HepG2 (cell line): ENCODE results near the gene ABHD12. TPM values are rescaled to one million over a fixed set of nuclear protein-coding genes. Genes with fewer than 3 reads are reported as not detected.

Experiments used
- AKAP8 ChIP-seq: sonication (generic); formaldehyde crosslinking; IDR thresholded peaks from 2 replicates; pipeline ENCODE4 v1.5.1; 2020; ENCODE audit warnings: mild to moderate bottlenecking, missing genetic modification reagents
- ASH2L ChIP-seq: fragments of 300-600, 200-600 bp; sonication (generic); IDR thresholded peaks from 2 replicates; pipeline ENCODE4 v1.7.0; 2017; ENCODE audit warnings: low read depth, mild to moderate bottlenecking, moderate library complexity, mixed read lengths, low read length; ENCODE audit not compliant: insufficient read length
- DNMT1 ChIP-seq: sonication (generic); formaldehyde crosslinking; IDR thresholded peaks from 2 replicates; pipeline ENCODE4 v1.5.1; 2020; ENCODE audit warnings: mild to moderate bottlenecking, missing genetic modification reagents
- DNMT3B ChIP-seq: conservative IDR thresholded peaks from 2 replicates; pipeline ENCODE4 v1.6.1; 2016; ENCODE audit warnings: missing biosample characterization, control low read depth
- GATAD1 ChIP-seq: IDR thresholded peaks from 2 replicates; pipeline ENCODE4 v1.6.1; 2016; ENCODE audit warnings: missing genetic modification reagents, missing compliant biosample characterization
- HOXA9 ChIP-seq: sonication (generic); formaldehyde crosslinking; IDR thresholded peaks from 2 replicates; pipeline ENCODE4 v1.8.1; 2022; ENCODE audit warnings: missing genetic modification reagents, mild to moderate bottlenecking, moderate library complexity, borderline replicate concordance
- IRX3 ChIP-seq: sonication (generic); formaldehyde crosslinking; IDR thresholded peaks from 2 replicates; pipeline ENCODE4 v1.8.1; 2023; ENCODE audit warnings: mild to moderate bottlenecking, low read depth, missing genetic modification reagents, borderline replicate concordance
- MIER3 ChIP-seq: IDR thresholded peaks from 2 replicates; pipeline ENCODE4 v1.6.1; 2016; ENCODE audit warnings: missing compliant biosample characterization, borderline replicate concordance
- MXD4 ChIP-seq: IDR thresholded peaks from 2 replicates; pipeline ENCODE4 v1.6.1; 2016; ENCODE audit warnings: mild to moderate bottlenecking, missing biosample characterization, missing genetic modification reagents
- NR2F1 ChIP-seq, 2 experiments: fragments of 450-650 bp in 1 of 2; formaldehyde crosslinking in 1 of 2; IDR thresholded peaks; 2 replicates each; pipeline versions ENCODE4 v1.5.0 to v1.6.1; 2016 to 2020; ENCODE audit warnings: mild to moderate bottlenecking in 1 of 2, missing compliant biosample characterization in 1 of 2, missing genetic modification reagents in 1 of 2, moderate library complexity in 1 of 2
- PLRG1 ChIP-seq: fragments of 450-650 bp; conservative IDR thresholded peaks from 2 replicates; pipeline ENCODE4 v1.6.1; 2016
- RAD21 ChIP-seq: fragments of 450-650 bp; formaldehyde crosslinking; IDR thresholded peaks from 2 replicates; pipeline ENCODE4 v1.5.0; 2020; ENCODE audit warnings: mild to moderate bottlenecking
- RAD51 ChIP-seq: fragments of 450-650 bp; IDR thresholded peaks from 2 replicates; pipeline ENCODE4 v1.6.1; 2016; ENCODE audit warnings: borderline replicate concordance
- RFX1 ChIP-seq: fragments of 450-650 bp; IDR thresholded peaks from 2 replicates; pipeline ENCODE4 v1.6.1; 2017
- RFX3 ChIP-seq: IDR thresholded peaks from 2 replicates; pipeline ENCODE4 v1.6.1; 2016; ENCODE audit warnings: missing biosample characterization, missing genetic modification reagents
- SALL2 ChIP-seq: sonication (generic); formaldehyde crosslinking; IDR thresholded peaks from 2 replicates; pipeline ENCODE4 v1.8.1; 2023; ENCODE audit warnings: mild to moderate bottlenecking, missing genetic modification reagents, inconsistent platforms
- SKIL ChIP-seq: sonication (generic); formaldehyde crosslinking; IDR thresholded peaks from 2 replicates; pipeline ENCODE4 v1.8.0; 2022; ENCODE audit warnings: missing genetic modification reagents, mild to moderate bottlenecking, moderate library complexity, borderline replicate concordance
- ZNF382 ChIP-seq: sonication (generic); formaldehyde crosslinking; IDR thresholded peaks from 2 replicates; pipeline ENCODE4 v1.5.0; 2020; ENCODE audit warnings: missing genetic modification reagents, mild to moderate bottlenecking, borderline replicate concordance
- ZNF607 ChIP-seq: sonication (generic); formaldehyde crosslinking; IDR thresholded peaks from 2 replicates; pipeline ENCODE4 v1.5.1; 2020; ENCODE audit warnings: missing genetic modification reagents, mild to moderate bottlenecking, borderline replicate concordance
- ZNF737 ChIP-seq: sonication (generic); formaldehyde crosslinking; IDR thresholded peaks from 2 replicates; pipeline ENCODE4 v1.5.0; 2020; ENCODE audit warnings: missing genetic modification reagents, mild to moderate bottlenecking, borderline replicate concordance
- ZNF891 ChIP-seq: sonication (generic); formaldehyde crosslinking; IDR thresholded peaks from 2 replicates; pipeline ENCODE4 v1.5.0; 2020; ENCODE audit warnings: mild to moderate bottlenecking, missing genetic modification reagents
- polyA plus RNA-seq, 8 experiments: library from polyadenylated mRNA; depleted of rRNA in 3 of 8; stranded (reverse) in 7 of 8; unstranded in 1 of 8; fragments of >200 nt; fragmentation: Illumina TruSeq in 4 of 8; extraction: Trizol in 4 of 8; gene quantifications; 2 replicates each; pipeline versions ENCODE4 v1.2.1 to v1.2.3, GENCODE V29; 2011 to 2016; ENCODE audit warnings: low read depth in 4 of 8, missing spikeins in 1 of 8, mixed read lengths in 1 of 8; ENCODE audit not compliant: insufficient read depth in 1 of 8
- total RNA-seq, 5 experiments: library from RNA; depleted of rRNA; stranded (reverse); fragments of >200 nt; fragmentation: Illumina TruSeq; extraction: Trizol; gene quantifications; 2 replicates each; pipeline ENCODE4 v1.2.3, GENCODE V29; 2016; ENCODE audit warnings: low read depth in 1 of 5
- TF ChIP-seq, protein P1 (sequence below), 2 experiments: sonication (generic) in 1 of 2; formaldehyde crosslinking in 1 of 2; IDR thresholded peaks; 2 replicates each; pipeline versions ENCODE4 v1.4.0 to v1.6.1; 2018 to 2020; ENCODE audit warnings: missing genetic modification reagents in 2 of 2, borderline replicate concordance in 1 of 2, low read depth in 1 of 2, mild to moderate bottlenecking in 1 of 2, missing biosample characterization in 1 of 2
- TF ChIP-seq, protein P2 (sequence below): sonication (generic); formaldehyde crosslinking; IDR thresholded peaks from 2 replicates; pipeline ENCODE4 v1.4.0; 2020; ENCODE audit warnings: missing genetic modification reagents

Gene ABHD12
- total and polyA plus RNA-seq, 2 of the 13 experiments (the other 11 are each of a cell fraction or from before 2014, with no cell fraction given) = 23.5 to 72.1 TPM

GRCh38 chr20:25389858-25390537 lies 637 bp downstream of the ABHD12 start (continued):
- TF ChIP-seq, protein P1, sequence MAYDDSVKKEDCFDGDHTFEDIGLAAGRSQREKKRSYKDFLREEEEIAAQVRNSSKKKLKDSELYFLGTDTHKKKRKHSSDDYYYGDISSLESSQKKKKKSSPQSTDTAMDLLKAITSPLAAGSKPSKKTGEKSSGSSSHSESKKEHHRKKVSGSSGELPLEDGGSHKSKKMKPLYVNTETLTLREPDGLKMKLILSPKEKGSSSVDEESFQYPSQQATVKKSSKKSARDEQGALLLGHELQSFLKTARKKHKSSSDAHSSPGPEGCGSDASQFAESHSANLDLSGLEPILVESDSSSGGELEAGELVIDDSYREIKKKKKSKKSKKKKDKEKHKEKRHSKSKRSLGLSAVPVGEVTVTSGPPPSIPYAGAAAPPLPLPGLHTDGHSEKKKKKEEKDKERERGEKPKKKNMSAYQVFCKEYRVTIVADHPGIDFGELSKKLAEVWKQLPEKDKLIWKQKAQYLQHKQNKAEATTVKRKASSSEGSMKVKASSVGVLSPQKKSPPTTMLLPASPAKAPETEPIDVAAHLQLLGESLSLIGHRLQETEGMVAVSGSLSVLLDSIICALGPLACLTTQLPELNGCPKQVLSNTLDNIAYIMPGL (CRISPR knock-in tag; IDR thresholded peaks at IDR 0.05; ENCODE audit: borderline replicate concordance in 1 of 2, low read depth in 1 of 2) = peak in 1 of 2 experiments; percentile 78; a peak in 3 of 4 replicates
- TF ChIP-seq MIER3 (CRISPR knock-in tag) (no peak), DNMT3B (no peak), SKIL (peak; percentile 63; the same call in 1 of the 2 replicates), ZNF607 (CRISPR knock-in tag) (no peak), IRX3 (CRISPR knock-in tag) (peak; percentile 71), NR2F1 (CRISPR knock-in tag; IDR thresholded peaks at IDR 0.05) (peak in 1 of 2 experiments; percentile 30; a peak in 2 of 4 replicates), AKAP8 (CRISPR knock-in tag) (peak; percentile 67; the same call in 1 of the 2 replicates), ASH2L (peak; percentile 93), RAD51 (no peak), ZNF891 (CRISPR knock-in tag) (peak; percentile 97), RFX3 (CRISPR knock-in tag) (no peak), PLRG1 (no peak), GATAD1 (CRISPR knock-in tag) (no peak), ZNF382 (CRISPR knock-in tag) (no peak), RFX1 (no peak), DNMT1 (0 out of 2 replicates have a peak, but pooled peaks have one; percentile 34), MXD4 (CRISPR knock-in tag) (peak; percentile 60; the same call in 1 of the 2 replicates), SALL2 (CRISPR knock-in tag) (peak; percentile 96; the same call in 1 of the 2 replicates), HOXA9 (CRISPR knock-in tag) (peak; percentile 26; the same call in 1 of the 2 replicates), ZNF737 (no peak), RAD21 (CRISPR knock-in tag) (peak; percentile 42; the same call in 1 of the 2 replicates)
- TF ChIP-seq, protein P2, sequence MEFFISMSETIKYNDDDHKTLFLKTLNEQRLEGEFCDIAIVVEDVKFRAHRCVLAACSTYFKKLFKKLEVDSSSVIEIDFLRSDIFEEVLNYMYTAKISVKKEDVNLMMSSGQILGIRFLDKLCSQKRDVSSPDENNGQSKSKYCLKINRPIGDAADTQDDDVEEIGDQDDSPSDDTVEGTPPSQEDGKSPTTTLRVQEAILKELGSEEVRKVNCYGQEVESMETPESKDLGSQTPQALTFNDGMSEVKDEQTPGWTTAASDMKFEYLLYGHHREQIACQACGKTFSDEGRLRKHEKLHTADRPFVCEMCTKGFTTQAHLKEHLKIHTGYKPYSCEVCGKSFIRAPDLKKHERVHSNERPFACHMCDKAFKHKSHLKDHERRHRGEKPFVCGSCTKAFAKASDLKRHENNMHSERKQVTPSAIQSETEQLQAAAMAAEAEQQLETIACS = no peak; the same call in 1 of the 2 replicates
